MM.1S (cell line): Measurements from ENCODE around the gene PRR19.
A peak's percentile ranks its signal among the peaks of the same experiment; 100 is the strongest.

Source experiments
- CTCF ChIP-seq: fragments of 300-600 bp; sonication (generic); IDR thresholded peaks from 2 replicates; pipeline ENCODE4 v1.5.1; 2016; ENCODE audit warnings: antibody characterized with exemption, low read length, mixed read lengths
- EZH2phosphoT487 ChIP-seq: fragments of 300-600 bp; sonication (generic); IDR thresholded peaks from 2 replicates; pipeline ENCODE4 v1.6.1; 2018; ENCODE audit warnings: antibody characterized with exemption, low read length

GRCh38 chr19:42313096-42313839, 11.3 kb downstream of the PRR19 start, which contains the start of gene TMEM145:
- TF ChIP-seq CTCF (peak; percentile 13; the same call in 1 of the 2 replicates), EZH2phosphoT487 (no peak)
